NCI-H2227 (cell line): ENCODE measurements around the gene ARRB1.
"Not testable (repeated sequence)": the region's sequence is repeated elsewhere in the genome, so short reads cannot be mapped to it uniquely, and the experiment has no call there.

Experiments used
- DNase-seq: peaks from one replicate; lab custom pipeline; 2025; ENCODE audit not compliant: unreplicated experiment; lab: John Stamatoyannopoulos, UW

The ARRB1 gene

GRCh38 chr11:75344186-75344585, 7.3 kb downstream of the ARRB1 start:
- DNase-seq = no peak

GRCh38 chr11:75342966-75343870, 8.2 kb downstream of the ARRB1 start:
- no peak for DNase-seq

- no peak for DNase-seq
Observed at GRCh38 chr11:75342231-75342918, 9.1 kb downstream of the ARRB1 start.

- DNase-seq = no peak
Observed at GRCh38 chr11:75341612-75342011, 9.8 kb downstream of the ARRB1 start.

GRCh38 chr11:75339685-75340409, 11.6 kb downstream of the ARRB1 start:
- DNase-seq = no peak

GRCh38 chr11:75338516-75339208, 12.8 kb downstream of the ARRB1 start:
- DNase-seq = no peak

GRCh38 chr11:75337195-75337654, 14.2 kb downstream of the ARRB1 start:
- DNase-seq = no peak

- no peak for DNase-seq
Observed at GRCh38 chr11:75334976-75335375, 16.5 kb downstream of the ARRB1 start.

GRCh38 chr11:75334402-75334891, 17.0 kb downstream of the ARRB1 start:
- no peak for DNase-seq

- DNase-seq = no peak
Observed at GRCh38 chr11:75333807-75334140, 17.7 kb downstream of the ARRB1 start.

GRCh38 chr11:75333022-75333806, 18.2 kb downstream of the ARRB1 start:
- no peak for DNase-seq

- DNase-seq = not testable (repeated sequence)
Observed at GRCh38 chr11:75331761-75332160, 19.7 kb downstream of the ARRB1 start.

GRCh38 chr11:75331304-75331703, 20.2 kb downstream of the ARRB1 start:
- DNase-seq = not testable (repeated sequence)

GRCh38 chr11:75330886-75331285, 20.6 kb downstream of the ARRB1 start:
- DNase-seq = not testable (repeated sequence)

GRCh38 chr11:75330291-75330690, 21.2 kb downstream of the ARRB1 start:
- no peak for DNase-seq

GRCh38 chr11:75328426-75329277, 22.8 kb downstream of the ARRB1 start:
- DNase-seq = peak; percentile 73

GRCh38 chr11:75326439-75326810, 25.0 kb downstream of the ARRB1 start:
- DNase-seq = no peak

GRCh38 chr11:75325713-75326438, 25.6 kb downstream of the ARRB1 start:
- DNase-seq = no peak
